Measurements from ENCODE around the gene SRR.

The SRR gene

GRCh38 chr17:2347805-2348685 is 44.3 kb downstream of the SRR start:
- DNase-seq, result no peak

- no peak for DNase-seq
These were observed 47.5 kb downstream of the SRR start for GRCh38 chr17:2351269-2351668.

GRCh38 chr17:2354311-2354710 is 50.6 kb downstream of the SRR start:
- no peak for DNase-seq

GRCh38 chr17:2357237-2357636 is 53.5 kb downstream of the SRR start:
- DNase-seq, result no peak

GRCh38 chr17:2357931-2358434 is 54.2 kb downstream of the SRR start:
- DNase-seq, result no peak

- no peak for DNase-seq
These were observed 57.4 kb downstream of the SRR start for GRCh38 chr17:2361010-2361760.

GRCh38 chr17:2362016-2362415 is 58.3 kb downstream of the SRR start:
- no peak for DNase-seq

GRCh38 chr17:2362416-2362815 is 58.7 kb downstream of the SRR start:
- no peak for DNase-seq

GRCh38 chr17:2362881-2363280 is 59.1 kb downstream of the SRR start:
- DNase-seq, result no peak

GRCh38 chr17:2363318-2363717 is 59.6 kb downstream of the SRR start:
- DNase-seq, result no peak

GRCh38 chr17:2363851-2364762 is 60.4 kb downstream of the SRR start:
- DNase-seq, result no peak

GRCh38 chr17:2364763-2365116 is 61.0 kb downstream of the SRR start:
- no peak for DNase-seq

- no peak for DNase-seq
These were observed 61.4 kb downstream of the SRR start for GRCh38 chr17:2365132-2365531.

- DNase-seq, result no peak
These were observed 63.2 kb downstream of the SRR start for GRCh38 chr17:2366747-2367494.

- DNase-seq, result no peak
These were observed 64.6 kb downstream of the SRR start for GRCh38 chr17:2368359-2368758.

- no peak for DNase-seq
These were observed 65.3 kb downstream of the SRR start for GRCh38 chr17:2369039-2369438.

- DNase-seq, result no peak
These were observed 65.9 kb downstream of the SRR start for GRCh38 chr17:2369551-2370210.

GRCh38 chr17:2370211-2370589 is 66.5 kb downstream of the SRR start:
- DNase-seq, result no peak

GRCh38 chr17:2371183-2372130 is 67.7 kb downstream of the SRR start:
- no peak for DNase-seq

- no peak for DNase-seq
These were observed 68.4 kb downstream of the SRR start for GRCh38 chr17:2372180-2372579.
